Keratinocyte (primary cell): ENCODE data around the gene RPL26. TPM values are rescaled to one million over a fixed set of nuclear protein-coding genes. Genes with fewer than 3 reads are reported as not detected.

ENCODE experiments used
- DNase-seq: peaks from one replicate; pipeline ENCODE4 v3.0.0-alpha.2; 2011; ENCODE audit warnings: low read depth, missing footprints, low spot score
- FAIRE-seq: peaks from 2 replicates; lab custom pipeline; 2011; peaks lifted over from hg19 to GRCh38; lab: Jason Lieb, UNC
- H2AFZ ChIP-seq: 2 replicates; pipeline ENCODE4 v1.6.0; 2012; ENCODE audit warnings: low read length, control low read depth, inconsistent platforms; ENCODE audit not compliant: control insufficient read depth
- H3K27ac ChIP-seq: 2 replicates; pipeline ENCODE4 v1.5.1; 2011; ENCODE audit warnings: low read length; ENCODE audit not compliant: control insufficient read depth, insufficient read depth
- H3K27me3 ChIP-seq: 3 replicates; pipeline ENCODE4 v1.6.0; 2011; ENCODE audit warnings: low read length; ENCODE audit not compliant: control insufficient read depth, insufficient read depth; ENCODE audit errors: extremely low read depth
- H3K36me3 ChIP-seq, 2 experiments: 2 replicates in 1 of 2; 3 replicates in 1 of 2; pipeline ENCODE4 v1.5.1; 2011; ENCODE audit warnings: low read length in 2 of 2, mild to moderate bottlenecking in 1 of 2; ENCODE audit not compliant: control insufficient read depth in 2 of 2, insufficient read depth in 2 of 2; ENCODE audit errors: extremely low read depth in 1 of 2
- H3K4me1 ChIP-seq: 3 replicates; pipeline ENCODE4 v1.5.1; 2011; ENCODE audit warnings: low read length; ENCODE audit not compliant: control insufficient read depth, insufficient read depth; ENCODE audit errors: extremely low read depth
- H3K4me2 ChIP-seq: 3 replicates; pipeline ENCODE4 v1.6.0; 2011; ENCODE audit warnings: low read depth, low read length; ENCODE audit not compliant: control insufficient read depth, insufficient read depth; ENCODE audit errors: extremely low read depth
- H3K4me3 ChIP-seq, 3 experiments: fragments of 200-600 bp in 1 of 3; sonication (generic) in 1 of 3; 2 replicates in 2 of 3; 3 replicates in 1 of 3; pipeline ENCODE4 v1.5.1; 2011 to 2016; ENCODE audit warnings: low read length in 3 of 3, mild to moderate bottlenecking in 3 of 3, control low read depth in 2 of 3, inconsistent platforms in 1 of 3, low read depth in 1 of 3, mixed read lengths in 1 of 3, mixed run types in 1 of 3, moderate library complexity in 1 of 3; ENCODE audit not compliant: control insufficient read depth in 2 of 3, insufficient read depth in 2 of 3; ENCODE audit errors: extremely low read depth in 1 of 3
- H3K79me2 ChIP-seq: 2 replicates; pipeline ENCODE4 v1.6.0; 2012; ENCODE audit warnings: low read length; ENCODE audit not compliant: control insufficient read depth, insufficient read depth
- H3K9ac ChIP-seq: 3 replicates; pipeline ENCODE4 v1.6.0; 2011; ENCODE audit warnings: low read length; ENCODE audit not compliant: control insufficient read depth, insufficient read depth; ENCODE audit errors: extremely low read depth
- H3K9me1 ChIP-seq: 3 replicates; pipeline ENCODE4 v1.6.0; 2011; ENCODE audit warnings: low read length; ENCODE audit not compliant: control insufficient read depth, insufficient read depth; ENCODE audit errors: extremely low read depth
- H3K9me3 ChIP-seq: 2 replicates; pipeline ENCODE4 v1.5.1; 2012; ENCODE audit warnings: low read depth, low read length; ENCODE audit not compliant: control insufficient read depth
- H4K20me1 ChIP-seq: 3 replicates; pipeline ENCODE4 v1.6.0; 2011; ENCODE audit warnings: low read length; ENCODE audit not compliant: control insufficient read depth, insufficient read depth; ENCODE audit errors: extremely low read depth
- EZH2 ChIP-seq: IDR thresholded peaks from one replicate; pipeline ENCODE4 v1.6.1; 2012; ENCODE audit warnings: inconsistent platforms, mild to moderate bottlenecking, low read length, moderate library complexity
- dilution Hi-C: fragments of 300-500 bp; cut with MboI; formaldehyde crosslinking; loops from one replicate; pipeline ENCODE4 v1.7.0; 2020; ENCODE audit warnings: low sequenced_read_pairs; ENCODE audit not compliant: extremely low pct_ligation_motif_present
- polyA plus RNA-seq, 5 experiments: library from polyadenylated mRNA; depleted of rRNA in 3 of 5; stranded (reverse) in 3 of 5; stranded (forward) in 1 of 5; unstranded in 1 of 5; fragments of >200 nt; gene quantifications; 1 replicate in 1 of 5; 2 replicates in 3 of 5; 3 replicates in 1 of 5; pipeline versions ENCODE4 v1.2.1 to v1.2.3, GENCODE V29; 2011 to 2012; ENCODE audit warnings: missing spikeins in 2 of 5, low read depth in 1 of 5, low replicate concordance in 1 of 5
- small RNA-seq, 3 experiments: library from RNA; depleted of rRNA; stranded (forward); fragments of <200 nt; gene quantifications; one replicate each; pipeline ENCODE3, GENCODE V24; 2012; ENCODE audit warnings: low read depth in 3 of 3, low replicate concordance in 1 of 3; ENCODE audit not compliant: insufficient read length in 3 of 3
- TF ChIP-seq, protein P1 (sequence below), 3 experiments: IDR thresholded peaks in 1 of 3; conservative IDR thresholded peaks in 1 of 3; optimal IDR thresholded peaks in 1 of 3; 2 replicates in 2 of 3; 3 replicates in 1 of 3; pipeline versions ENCODE3 to v1.5.1; 2011; ENCODE audit warnings: low read length in 3 of 3, mild to moderate bottlenecking in 3 of 3, moderate library complexity in 2 of 3, control low read depth in 1 of 3, inconsistent platforms in 1 of 3; ENCODE audit not compliant: insufficient read depth in 2 of 3; ENCODE audit errors: extremely low read depth in 1 of 3

The RPL26 gene
- polyA plus RNA-seq, 1 donor (not counting 4 experiments of a cell fraction or from before 2014, with no cell fraction given): 5,909 TPM

- H3K9ac ChIP-seq: no peak overlapping the region
- dilution Hi-C loops: no loop called here
- peaks cover 12% of the 10 kb centered on the region for H3K27me3 ChIP-seq
- DNase-seq (no peak), FAIRE-seq (no peak)
- TF ChIP-seq, protein P1, sequence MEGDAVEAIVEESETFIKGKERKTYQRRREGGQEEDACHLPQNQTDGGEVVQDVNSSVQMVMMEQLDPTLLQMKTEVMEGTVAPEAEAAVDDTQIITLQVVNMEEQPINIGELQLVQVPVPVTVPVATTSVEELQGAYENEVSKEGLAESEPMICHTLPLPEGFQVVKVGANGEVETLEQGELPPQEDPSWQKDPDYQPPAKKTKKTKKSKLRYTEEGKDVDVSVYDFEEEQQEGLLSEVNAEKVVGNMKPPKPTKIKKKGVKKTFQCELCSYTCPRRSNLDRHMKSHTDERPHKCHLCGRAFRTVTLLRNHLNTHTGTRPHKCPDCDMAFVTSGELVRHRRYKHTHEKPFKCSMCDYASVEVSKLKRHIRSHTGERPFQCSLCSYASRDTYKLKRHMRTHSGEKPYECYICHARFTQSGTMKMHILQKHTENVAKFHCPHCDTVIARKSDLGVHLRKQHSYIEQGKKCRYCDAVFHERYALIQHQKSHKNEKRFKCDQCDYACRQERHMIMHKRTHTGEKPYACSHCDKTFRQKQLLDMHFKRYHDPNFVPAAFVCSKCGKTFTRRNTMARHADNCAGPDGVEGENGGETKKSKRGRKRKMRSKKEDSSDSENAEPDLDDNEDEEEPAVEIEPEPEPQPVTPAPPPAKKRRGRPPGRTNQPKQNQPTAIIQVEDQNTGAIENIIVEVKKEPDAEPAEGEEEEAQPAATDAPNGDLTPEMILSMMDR (optimal IDR thresholded peaks at IDR 0.05 in 1 of 3, IDR thresholded peaks at IDR 0.05 in 1 of 3, conservative IDR thresholded peaks at IDR 0.05 in 1 of 3; ENCODE audit: extremely low read depth in 1 of 3, insufficient read depth in 2 of 3, low read length in 3 of 3): no peak
- no peak for TF ChIP-seq EZH2
- no peaks in the 10 kb centered on the region for H3K9me1 ChIP-seq
- no peaks in the 10 kb centered on the region for H4K20me1 ChIP-seq
- H3K4me3 ChIP-seq: no peak overlapping the region
- no peak overlapping the region for H3K4me2 ChIP-seq
- no peak overlapping the region for H2AFZ ChIP-seq
- H3K4me1 ChIP-seq: no peaks in the 10 kb centered on the region
- H3K9me3 ChIP-seq: no peaks in the 10 kb centered on the region
- no peaks in the 10 kb centered on the region for H3K36me3 ChIP-seq
- H3K79me2 ChIP-seq: no peaks in the 10 kb centered on the region
- H3K27ac ChIP-seq: no peak overlapping the region
Observed at GRCh38 chr17:8332128-8332527, 50.9 kb downstream of the RPL26 start.

Small RNA genes lying within 50 kb of the gene (small RNA-seq; reads per million reads assigned to genes)
- gene RF00265: 0 reads per million in 3 experiments

Other genes starting within 250 kb of the RPL26 start
- 14.4 to 15.2 TPM (median 15.1 TPM) in 3 replicates for gene PER1, start 230.8 kb downstream of the RPL26 start, polyA plus RNA-seq
- 8.1 to 10.4 TPM (median 9.8 TPM) in 3 replicates for gene VAMP2, start 220.2 kb downstream of the RPL26 start, polyA plus RNA-seq
- 16.2 to 21.8 TPM (median 19.0 TPM) in 3 replicates for gene TMEM107, start 206.8 kb downstream of the RPL26 start, polyA plus RNA-seq
- gene BORCS6, start 193.0 kb downstream of the RPL26 start, polyA plus RNA-seq: 4.2 to 6.3 TPM (median 5.5 TPM) in 3 replicates
- 1.4 to 28.2 TPM (median 12.6 TPM) in 3 replicates for gene AURKB, start 172.6 kb downstream of the RPL26 start, polyA plus RNA-seq
- 7.4 to 17.7 TPM (median 12.1 TPM) in 3 replicates for gene CTC1, start 135.1 kb downstream of the RPL26 start, polyA plus RNA-seq
- 10.3 to 14.1 TPM (median 13.5 TPM) in 3 replicates for gene PFAS, start 133.9 kb downstream of the RPL26 start, polyA plus RNA-seq
- gene RANGRF, start 94.5 kb downstream of the RPL26 start, polyA plus RNA-seq: 21.3 to 28.7 TPM (median 24.4 TPM) in 3 replicates
- 0.71 to 1.3 TPM (median 1.1 TPM) in 3 replicates for gene SLC25A35, start 87.8 kb downstream of the RPL26 start, polyA plus RNA-seq
- not detected in 3 replicates for gene ARHGEF15, start 73.0 kb downstream of the RPL26 start, polyA plus RNA-seq
- gene ODF4, start 43.4 kb downstream of the RPL26 start, polyA plus RNA-seq: not detected in 3 replicates
- 0.18 to 0.46 TPM (median 0.23 TPM) in 3 replicates for gene RNF222, start 14.6 kb upstream of the RPL26 start, polyA plus RNA-seq
- 65.4 to 77.4 TPM (median 76.8 TPM) in 3 replicates for gene NDEL1, start 52.7 kb upstream of the RPL26 start, polyA plus RNA-seq
- gene MYH10, start 247.5 kb upstream of the RPL26 start, polyA plus RNA-seq: 17.0 to 26.2 TPM (median 21.2 TPM) in 3 replicates